ENCODE data around the gene HMG20A.
"Not testable (repeated sequence)": the region's sequence is repeated elsewhere in the genome, so short reads cannot be mapped to it uniquely, and the experiment has no call there.

HMG20A gene

DNA sequence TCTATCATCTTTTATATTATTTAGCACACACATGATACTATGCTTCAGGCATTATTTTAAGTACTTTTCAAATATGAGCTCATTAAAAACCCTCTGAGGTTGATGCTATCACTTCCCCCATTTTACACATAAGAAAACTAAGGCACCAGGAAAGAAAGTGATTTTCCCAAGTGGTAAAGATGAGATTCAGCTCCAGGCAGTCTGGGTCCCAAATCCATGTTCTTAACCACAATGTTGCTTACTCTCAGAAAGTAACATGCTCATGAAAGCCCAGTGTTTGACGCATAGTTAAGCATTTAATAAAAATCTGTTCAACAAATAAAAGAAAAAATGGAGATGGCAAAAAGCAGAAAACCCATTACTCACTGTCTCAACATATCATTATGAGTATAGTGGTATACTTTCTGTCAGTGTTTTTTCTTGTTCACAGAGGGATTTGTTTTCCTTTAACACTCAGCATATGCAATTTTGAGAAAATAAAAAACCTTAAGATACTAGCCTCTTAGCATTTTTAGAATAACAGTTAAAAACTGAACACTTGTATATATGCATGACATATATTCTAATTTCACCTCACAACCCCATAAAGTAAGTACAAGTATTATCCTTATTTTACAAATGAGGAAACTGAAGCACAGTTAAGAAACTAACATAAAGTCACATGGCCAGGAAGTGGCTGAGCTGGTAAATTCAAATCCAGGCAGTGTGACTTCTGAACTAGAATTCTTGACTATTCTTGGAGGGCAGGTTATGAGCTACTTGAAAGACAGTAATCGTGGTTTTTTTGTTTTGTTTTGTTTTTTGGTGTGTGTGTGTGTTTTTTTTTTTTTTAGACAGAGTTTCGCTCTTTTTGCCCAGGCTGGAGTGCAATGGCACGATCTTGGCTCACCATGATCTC lies 11.2 kb upstream of the HMG20A start:
- DNase-seq (ENCODE audit: low read depth) = no peak

DNA sequence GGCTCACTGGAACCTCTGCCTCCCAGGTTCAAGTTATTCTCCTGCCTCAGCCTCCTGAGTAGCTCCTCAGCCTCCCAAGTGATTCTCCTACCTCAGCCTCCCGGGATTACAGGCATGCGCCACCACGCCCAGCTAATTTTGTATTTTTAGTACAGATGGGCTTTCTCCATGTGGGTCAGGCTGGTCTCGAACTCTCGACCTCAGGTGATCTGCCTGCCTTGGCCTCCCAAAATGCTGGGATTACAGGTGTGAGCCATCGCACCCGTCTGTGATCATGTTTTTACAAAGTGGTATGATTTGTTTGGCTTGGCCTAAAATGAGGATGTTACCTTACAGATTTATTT lies 10.6 kb upstream of the HMG20A start:
- DNase-seq (ENCODE audit: low read depth) = not testable (repeated sequence)

GRCh38 chr15:77410701-77411618 lies 9.7 kb upstream of the HMG20A start:
- DNase-seq (ENCODE audit: low read depth) = no peak

- DNase-seq (ENCODE audit: low read depth) = no peak
Measured at GRCh38 chr15:77411619-77411976, 9.1 kb upstream of the HMG20A start.

DNA sequence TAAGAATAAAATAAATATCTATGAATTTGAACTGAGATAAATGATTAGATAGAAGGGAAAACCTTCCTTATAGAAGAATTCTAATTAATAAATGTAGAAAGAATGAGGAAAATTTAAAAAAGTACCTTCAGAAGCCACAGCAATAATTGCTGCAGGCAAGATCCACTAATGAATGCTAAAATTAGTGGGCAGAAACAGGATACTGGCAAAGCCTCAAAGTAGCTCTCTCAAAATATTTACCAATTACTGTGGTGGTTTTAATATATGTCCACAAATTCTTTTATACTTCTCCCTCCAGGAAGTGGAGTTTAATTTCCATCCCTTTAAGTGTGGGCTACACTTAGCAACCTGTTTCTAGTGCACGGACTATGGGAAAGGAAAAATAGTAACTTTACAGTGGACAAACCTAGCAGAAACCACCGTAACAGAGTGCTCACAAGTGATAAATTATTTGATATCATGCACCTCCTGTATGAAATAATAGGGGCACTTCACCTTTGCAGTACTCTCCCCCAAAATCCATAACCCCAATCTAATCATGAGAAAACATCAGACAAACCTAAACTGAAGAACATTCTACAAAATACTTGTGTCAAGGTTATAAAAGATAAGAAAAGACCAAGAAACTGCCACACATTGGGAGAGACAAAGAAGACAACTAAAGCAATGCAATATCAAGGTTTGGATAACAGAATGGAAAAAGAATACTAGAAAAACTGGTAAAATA lies 7.6 kb upstream of the HMG20A start:
- no peak for DNase-seq (ENCODE audit: low read depth)

DNA sequence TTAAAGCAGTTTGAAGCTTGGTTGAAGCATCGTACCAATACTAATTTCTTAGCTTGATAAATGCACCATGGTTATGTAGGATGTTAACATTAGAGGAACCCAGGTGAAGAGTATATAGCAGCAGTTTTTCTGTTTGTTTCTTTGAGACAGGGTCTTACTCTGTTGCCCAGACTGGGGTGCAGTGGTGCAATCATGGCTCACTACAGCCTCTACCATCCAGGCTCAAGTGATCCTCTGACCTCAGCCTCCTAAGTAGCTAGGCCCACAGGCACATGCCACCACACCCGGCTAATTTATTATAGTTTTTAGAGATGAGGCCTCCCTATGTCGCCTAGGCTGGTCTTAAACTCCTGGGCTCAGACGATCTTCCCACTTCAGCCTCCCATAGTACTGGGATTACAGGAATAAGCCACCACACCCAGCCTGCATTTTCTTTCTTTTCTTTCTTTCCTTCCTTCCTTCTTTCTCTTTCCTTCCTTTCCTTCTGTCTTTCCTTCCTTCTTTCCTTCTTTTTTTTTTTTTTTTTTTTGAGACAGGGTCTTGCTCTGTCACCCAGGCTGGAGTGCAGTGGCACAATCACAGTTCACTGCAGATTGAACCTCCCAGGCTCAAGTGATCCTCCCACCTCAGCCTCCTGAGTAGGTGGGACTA lies 6.9 kb upstream of the HMG20A start:
- DNase-seq (ENCODE audit: low read depth) = no peak

- DNase-seq (ENCODE audit: low read depth) = no peak
Measured at GRCh38 chr15:77414789-77415442, 5.8 kb upstream of the HMG20A start.

GRCh38 chr15:77415450-77416147 lies 5.1 kb upstream of the HMG20A start:
- no peak for DNase-seq (ENCODE audit: low read depth)

DNA sequence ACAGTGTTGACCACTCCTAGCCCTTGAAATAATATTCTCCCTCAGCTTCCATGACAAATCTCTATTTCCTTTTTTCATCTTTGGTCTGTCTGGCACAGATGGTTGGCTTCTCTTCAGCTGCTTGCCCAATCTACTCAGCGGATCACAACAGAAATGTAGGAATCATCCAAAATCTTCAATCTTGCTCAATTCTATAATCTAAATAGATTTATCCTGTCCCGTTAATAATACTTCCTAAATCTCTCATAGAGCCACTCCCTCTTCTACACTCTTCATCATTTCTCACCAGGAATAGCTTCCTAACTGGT lies 4.6 kb upstream of the HMG20A start:
- DNase-seq (ENCODE audit: low read depth) = no peak

DNA sequence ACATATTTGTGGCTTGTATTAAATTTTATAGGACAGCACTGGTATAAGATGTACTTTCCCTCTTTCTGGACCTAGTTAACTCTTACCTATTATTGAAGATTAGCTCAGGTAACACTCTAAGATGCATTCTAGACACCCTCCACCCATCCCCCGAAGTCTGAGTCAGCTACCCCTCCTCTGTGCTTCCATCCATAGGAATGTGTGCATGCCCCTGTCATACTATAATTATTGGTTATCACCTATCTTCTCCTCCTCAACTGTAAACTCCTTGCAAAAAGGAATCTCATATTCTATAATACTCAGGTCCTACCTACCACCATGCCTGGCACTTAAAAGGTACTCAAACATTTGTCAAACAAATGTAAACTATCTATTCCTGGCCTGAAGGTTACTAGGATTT lies 3.7 kb upstream of the HMG20A start:
- no peak for DNase-seq (ENCODE audit: low read depth)

DNA sequence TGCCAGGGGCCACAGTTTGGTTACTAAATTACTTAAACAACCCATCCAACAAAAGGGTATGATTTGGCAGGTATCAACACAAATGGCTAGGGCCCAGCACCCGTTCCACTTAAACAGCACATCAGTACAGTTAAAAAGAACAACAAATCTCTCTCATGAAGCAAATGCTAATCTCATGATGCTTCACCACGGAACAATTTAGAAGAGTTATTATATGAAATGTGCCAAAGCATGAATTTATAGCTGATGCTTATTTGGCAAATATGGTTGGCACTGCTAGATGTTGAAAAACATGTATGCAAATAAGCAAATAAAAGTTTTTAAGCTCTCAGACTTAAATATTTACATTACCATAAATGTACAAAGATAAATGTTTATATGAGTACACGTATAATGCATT lies 3.1 kb upstream of the HMG20A start:
- no peak for DNase-seq (ENCODE audit: low read depth)

- DNase-seq (ENCODE audit: low read depth) = no peak
Measured at GRCh38 chr15:77418391-77418965, 2.2 kb upstream of the HMG20A start.

- DNase-seq (ENCODE audit: low read depth) = peak; percentile 1
Measured at GRCh38 chr15:77418966-77419835, 1.5 kb upstream of the HMG20A start.

- peak; percentile 99 for DNase-seq (ENCODE audit: low read depth)
Measured at GRCh38 chr15:77419836-77420609, 665 bp upstream of the HMG20A start, which contains the start of gene PEAK1. PEAK1 (minus strand) TSS chr15:77420104; CDS start chr15:77181926, 238,178 bp downstream.

DNA sequence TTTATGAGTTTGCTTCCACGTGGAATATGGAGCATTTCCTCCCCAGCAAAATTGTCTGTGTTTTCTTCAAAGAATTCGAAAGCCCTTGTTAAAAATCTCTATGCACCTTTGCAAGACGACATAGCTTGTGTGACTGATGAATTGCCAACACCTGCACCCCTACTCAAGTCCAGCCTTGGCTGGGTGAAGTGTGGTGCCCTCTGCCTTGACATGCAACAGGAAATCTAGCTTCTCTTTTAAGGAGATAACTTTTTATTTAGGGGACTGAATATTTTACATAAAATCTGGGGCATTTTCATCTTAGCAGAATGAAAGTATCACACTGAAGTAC lies 647 bp downstream of the HMG20A start:
- no peak for DNase-seq (ENCODE audit: low read depth)

GRCh38 chr15:77425104-77425503 lies 4.4 kb downstream of the HMG20A start:
- DNase-seq (ENCODE audit: low read depth) = no peak

DNA sequence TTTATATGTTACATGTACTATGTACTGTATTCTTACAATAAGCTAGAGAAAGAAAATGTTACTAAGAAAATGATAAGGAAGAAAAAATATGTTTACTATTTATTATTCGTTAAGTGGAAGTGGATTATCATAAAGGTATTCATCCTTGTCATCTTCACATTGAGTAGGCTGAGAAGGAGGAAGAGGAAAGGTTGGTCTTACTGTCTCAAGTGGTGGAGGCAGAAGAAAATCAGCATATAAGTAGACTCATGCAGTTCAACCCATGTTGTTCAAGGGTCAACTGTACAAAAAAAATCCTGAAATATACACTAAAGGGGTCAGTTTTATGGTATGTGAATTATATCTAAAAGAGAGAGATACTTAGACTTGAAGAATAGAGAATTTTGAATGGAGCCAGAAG lies 5.7 kb downstream of the HMG20A start:
- DNase-seq (ENCODE audit: low read depth) = no peak

DNA sequence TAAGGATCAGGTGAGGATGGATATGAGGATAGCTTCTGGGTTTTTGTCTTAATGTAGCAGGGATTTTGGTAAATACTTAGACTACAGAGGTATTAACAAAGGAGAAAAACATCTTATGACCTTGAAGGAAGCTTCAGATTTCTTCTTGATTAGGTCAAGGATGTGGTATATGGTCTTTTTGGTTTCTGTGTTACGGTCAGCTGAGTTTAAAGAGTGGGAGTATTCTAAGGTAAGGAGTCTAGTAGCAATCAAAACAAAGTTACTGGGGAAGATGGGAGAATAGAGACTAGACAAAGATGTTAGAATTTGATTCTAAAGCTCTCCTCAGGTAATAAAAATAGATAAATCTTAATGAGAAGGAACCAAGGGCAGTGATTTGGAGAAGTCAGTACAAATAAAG lies 6.2 kb downstream of the HMG20A start:
- DNase-seq (ENCODE audit: low read depth) = no peak

DNA sequence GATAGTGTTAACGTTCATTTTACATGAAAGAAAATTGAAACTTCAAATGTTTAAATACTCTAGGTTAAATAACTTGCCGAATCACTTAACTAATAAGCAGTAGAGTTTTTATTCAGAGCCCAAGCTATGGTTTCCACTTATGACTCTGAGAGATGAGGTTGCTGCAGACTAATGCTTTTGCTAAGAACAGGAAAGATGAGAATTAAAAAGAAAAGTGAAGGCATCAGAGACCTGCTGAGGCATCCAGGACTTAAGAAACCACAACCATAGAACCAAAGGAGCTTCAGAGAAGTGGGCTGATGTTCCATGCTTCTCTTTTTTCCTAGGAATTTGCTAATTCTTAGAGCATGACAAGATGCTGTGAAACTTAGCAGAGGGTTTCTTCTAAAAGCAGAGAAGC lies 9.5 kb downstream of the HMG20A start:
- DNase-seq (ENCODE audit: low read depth) = no peak

Measured in activated T-helper 1 cell treated with Interleukin-2 at 50 U/mL for 16 hours (primary cell).